Hepatocyte (in vitro differentiated cells): ENCODE data around the gene TLR9.

Experiments
- CTCF ChIP-seq: fragments of 200-600 bp; sonication (generic); IDR thresholded peaks from 2 replicates; pipeline ENCODE4 v1.5.1; 2016; ENCODE audit warnings: antibody characterized with exemption, mild to moderate bottlenecking; ENCODE audit not compliant: poor library complexity
- EZH2 ChIP-seq: fragments of 200-600 bp; sonication (generic); IDR thresholded peaks from 2 replicates; pipeline ENCODE4 v1.6.1; 2016; ENCODE audit warnings: antibody characterized with exemption, mild to moderate bottlenecking, borderline replicate concordance

DNA sequence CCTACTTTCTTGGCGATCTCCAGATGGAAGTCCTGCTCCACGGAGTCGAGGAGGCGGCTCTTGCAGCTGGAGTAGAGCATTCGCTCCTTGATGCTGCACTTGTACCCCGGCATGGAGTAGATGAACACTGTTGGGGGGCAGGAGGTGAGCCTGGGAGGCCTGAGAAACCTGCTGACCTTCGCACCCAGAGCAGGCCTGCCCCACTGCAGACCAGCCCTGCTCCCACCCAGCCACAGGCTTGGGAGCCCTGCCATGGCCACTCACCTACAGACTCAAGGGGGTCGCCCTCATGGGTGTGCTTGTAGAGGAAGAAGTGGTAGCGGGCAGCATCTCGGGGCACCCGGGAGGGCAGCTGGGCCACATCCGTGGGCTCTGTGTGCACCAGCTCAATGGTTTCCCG is 4.2 kb upstream of the TLR9 start:
- TF ChIP-seq CTCF: no peak
- no peak for TF ChIP-seq EZH2
